GM10266 (cell line): ENCODE data around the gene NCL.

Experiments used
- DNase-seq: peaks from one replicate; pipeline ENCODE4 v3.0.0; 2012; ENCODE audit errors: extremely low spot score
- TF ChIP-seq, protein P1 (sequence below): IDR thresholded peaks from 2 replicates; pipeline ENCODE4 v1.5.1; 2012; ENCODE audit warnings: mild to moderate bottlenecking, low read depth; ENCODE audit not compliant: control insufficient read depth, insufficient read depth; ENCODE audit errors: missing control alignments

NCL gene

DNA sequence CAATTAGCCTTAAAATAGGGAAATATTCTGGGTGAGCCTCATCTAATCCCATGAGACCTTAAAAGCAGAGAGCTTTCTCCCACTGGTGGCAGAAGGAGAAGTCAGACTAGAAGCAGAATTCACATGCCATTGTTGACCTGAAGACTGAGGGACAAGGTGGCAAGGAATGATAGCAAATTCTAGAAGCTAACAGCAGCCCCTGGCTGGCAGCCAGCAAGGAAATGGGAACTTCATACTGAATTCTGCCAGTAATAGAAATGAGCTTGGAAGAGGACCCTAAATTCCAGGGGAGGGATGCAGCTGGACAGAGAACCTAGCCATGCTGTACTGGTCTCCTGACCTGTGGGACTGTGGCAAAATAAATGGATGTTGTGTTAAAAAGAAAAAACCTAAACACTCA is 49.3 kb downstream of the NCL start:
- no peak for DNase-seq
- TF ChIP-seq, protein P1, sequence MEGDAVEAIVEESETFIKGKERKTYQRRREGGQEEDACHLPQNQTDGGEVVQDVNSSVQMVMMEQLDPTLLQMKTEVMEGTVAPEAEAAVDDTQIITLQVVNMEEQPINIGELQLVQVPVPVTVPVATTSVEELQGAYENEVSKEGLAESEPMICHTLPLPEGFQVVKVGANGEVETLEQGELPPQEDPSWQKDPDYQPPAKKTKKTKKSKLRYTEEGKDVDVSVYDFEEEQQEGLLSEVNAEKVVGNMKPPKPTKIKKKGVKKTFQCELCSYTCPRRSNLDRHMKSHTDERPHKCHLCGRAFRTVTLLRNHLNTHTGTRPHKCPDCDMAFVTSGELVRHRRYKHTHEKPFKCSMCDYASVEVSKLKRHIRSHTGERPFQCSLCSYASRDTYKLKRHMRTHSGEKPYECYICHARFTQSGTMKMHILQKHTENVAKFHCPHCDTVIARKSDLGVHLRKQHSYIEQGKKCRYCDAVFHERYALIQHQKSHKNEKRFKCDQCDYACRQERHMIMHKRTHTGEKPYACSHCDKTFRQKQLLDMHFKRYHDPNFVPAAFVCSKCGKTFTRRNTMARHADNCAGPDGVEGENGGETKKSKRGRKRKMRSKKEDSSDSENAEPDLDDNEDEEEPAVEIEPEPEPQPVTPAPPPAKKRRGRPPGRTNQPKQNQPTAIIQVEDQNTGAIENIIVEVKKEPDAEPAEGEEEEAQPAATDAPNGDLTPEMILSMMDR, result no peak

DNA sequence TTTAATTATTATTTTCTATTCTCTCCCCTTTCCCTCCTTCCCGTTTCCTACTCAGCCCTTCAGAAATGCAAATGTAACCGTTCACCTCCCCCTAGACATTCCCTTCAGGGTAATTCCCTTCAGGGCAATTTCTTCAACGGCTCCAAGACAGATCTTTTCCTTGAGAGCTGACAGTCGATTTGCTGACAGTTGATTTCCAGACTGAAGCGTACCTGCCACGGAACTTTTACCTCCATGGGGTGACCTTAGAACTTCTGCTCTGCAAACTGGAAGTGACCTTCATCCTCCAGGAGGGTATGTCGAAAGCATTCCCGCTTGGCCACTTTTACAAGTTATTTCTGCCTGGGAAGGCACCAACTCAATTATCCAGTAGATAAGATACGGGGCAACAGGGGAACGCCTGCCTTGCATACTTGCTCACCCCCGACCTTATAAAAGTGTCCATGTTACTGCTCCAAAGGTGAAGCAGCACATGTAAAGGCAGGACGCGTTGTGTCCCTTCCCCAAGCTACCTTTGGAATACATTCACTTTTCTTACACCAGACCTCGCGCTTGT is 50.3 kb downstream of the NCL start:
- TF ChIP-seq, protein P1, result no peak
- DNase-seq, result no peak

DNA sequence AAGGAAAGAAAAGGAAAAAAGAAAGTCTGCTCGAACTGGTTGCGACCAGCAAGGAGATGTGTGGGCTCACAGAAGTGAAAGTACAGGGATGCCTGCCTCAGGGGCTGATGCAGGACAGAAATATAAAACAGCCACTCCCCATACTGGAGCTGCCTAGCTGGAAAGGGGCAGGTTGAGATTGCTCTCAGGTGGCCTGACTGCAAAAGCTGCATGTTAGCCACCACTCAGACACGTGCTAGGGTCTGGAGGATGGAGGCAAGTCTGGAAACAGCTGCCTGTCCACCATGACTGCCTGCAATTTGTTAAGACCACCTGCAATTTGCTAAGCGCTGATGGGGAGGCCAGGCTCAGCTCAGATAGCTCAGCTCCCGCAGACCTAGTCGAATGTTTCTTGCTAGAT is 50.8 kb downstream of the NCL start:
- TF ChIP-seq, protein P1, result no peak
- DNase-seq, result no peak

DNA sequence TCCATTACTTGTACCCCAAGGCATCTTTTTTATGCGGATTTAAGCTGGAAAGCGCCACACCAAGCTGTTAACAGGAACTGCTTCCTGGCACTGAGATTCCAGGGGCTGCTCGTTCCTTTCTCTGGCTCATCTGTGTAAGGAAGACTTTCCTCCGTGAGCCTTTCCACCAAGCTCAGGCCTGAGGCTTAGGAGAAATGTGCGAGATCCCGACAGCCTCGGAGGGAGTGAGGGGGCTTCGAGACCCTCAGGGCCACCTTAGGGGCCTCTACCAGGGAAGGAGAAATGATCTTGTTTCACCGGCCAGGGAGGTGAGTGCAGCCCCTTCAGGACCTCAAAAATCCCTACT is 51.7 kb downstream of the NCL start:
- no peak for DNase-seq
- TF ChIP-seq, protein P1, result no peak

DNA sequence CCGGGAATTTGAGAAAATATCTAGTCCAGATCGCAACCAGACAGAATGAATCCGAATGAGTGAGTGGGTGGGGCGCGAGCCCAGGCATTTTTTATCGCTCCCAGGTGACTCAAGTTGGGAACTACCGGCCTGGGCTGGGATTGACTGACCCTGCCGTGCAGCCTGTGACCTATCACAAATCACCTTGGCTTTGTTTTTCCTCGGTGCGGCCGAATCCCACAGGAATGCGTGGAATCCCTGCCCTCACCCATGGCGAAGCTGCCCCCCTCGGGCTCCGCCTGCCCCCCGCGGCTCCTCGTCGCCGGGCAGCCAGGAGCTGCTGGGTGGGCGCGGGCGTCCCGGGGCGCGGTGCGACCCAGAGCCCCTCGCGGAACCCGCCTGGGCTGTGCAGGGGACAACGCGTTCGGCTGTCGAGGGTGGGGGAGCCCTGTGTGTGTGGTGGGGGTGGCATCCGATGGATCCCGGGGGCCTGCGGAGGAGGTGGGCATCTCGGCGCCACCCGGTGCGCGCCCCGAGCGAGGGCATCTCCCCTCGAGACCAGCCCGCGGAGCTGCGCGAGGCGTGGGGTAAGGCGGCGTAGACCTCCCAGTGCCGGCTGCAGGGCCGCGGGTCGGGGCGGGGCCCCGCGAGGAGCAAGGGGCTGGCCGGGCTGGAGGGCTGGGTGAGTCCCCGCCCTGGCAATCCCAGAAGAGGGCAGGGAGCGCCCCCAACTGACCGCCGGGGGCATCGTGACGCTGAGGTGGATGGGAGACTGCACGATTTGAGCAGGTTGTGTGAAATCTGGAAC is 52.3 kb downstream of the NCL start:
- TF ChIP-seq, protein P1, result peak; percentile 96
- DNase-seq, result peak; percentile 88

DNA sequence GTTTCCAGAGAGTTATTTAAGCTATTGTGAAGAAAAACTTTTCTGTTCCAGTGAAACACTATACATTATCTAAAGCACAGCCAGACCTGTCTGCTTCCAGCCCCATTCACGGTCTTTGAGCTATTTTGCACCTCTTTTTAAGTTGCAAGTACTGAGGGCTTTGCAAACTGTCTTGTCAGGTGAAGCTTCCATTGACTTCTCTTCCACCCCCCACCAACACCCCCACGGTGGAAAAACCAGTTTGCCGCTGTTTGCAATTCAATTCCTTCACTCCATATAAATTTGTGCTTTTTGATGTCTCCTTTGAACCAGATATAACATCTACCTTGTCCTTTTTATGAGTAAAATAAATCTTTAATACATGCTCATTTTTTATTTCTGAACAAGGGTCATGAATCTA is 53.0 kb downstream of the NCL start:
- TF ChIP-seq, protein P1, result no peak
- DNase-seq, result no peak

DNA sequence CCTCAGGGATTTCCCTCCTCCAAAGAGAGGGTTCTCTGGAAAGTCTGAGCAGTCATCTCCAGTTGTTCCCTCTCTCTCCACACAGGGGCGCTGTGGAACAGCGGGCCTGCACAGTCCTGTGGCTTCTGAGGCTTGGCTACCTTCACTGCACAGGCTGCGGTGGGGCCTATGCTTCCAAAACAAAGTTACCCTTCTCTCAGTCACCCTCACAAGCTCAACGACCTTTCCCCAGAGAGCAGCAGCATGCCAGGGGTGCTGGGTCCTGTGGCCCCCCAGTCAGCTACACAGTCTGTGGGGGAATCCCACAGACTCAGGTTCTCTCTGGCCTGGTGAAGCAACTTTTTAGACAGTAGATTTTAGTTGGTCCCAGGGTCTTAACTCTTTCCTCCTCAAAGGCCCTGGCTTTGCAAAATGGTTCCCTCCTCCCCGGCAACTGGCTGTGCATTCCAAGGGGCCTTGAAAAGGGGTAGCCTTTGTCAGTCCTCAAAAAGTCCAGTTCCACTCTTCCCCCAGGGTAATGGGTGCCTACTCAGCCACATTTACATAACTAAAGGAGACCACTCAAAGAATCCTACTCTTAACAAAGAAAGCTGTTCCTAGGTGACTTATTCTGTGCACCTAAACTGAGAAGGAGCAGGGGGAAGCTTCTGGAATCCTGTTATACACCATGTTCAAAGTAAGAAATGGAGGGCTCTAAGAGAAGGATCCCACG is 53.8 kb downstream of the NCL start:
- TF ChIP-seq, protein P1, result peak; percentile 8
- DNase-seq, result no peak
